Measurements from ENCODE around the gene ATG9B.

The ATG9B gene

GRCh38 chr7:150998341-150998740, 26.0 kb downstream of the ATG9B start:
- DNase-seq, result no peak

GRCh38 chr7:150997817-150998216, 26.5 kb downstream of the ATG9B start:
- DNase-seq, result no peak

- no peak for DNase-seq
These were observed 27.2 kb downstream of the ATG9B start for GRCh38 chr7:150997075-150997511.

GRCh38 chr7:150996376-150997074, 27.8 kb downstream of the ATG9B start:
- no peak for DNase-seq

- DNase-seq, result no peak
These were observed 29.3 kb downstream of the ATG9B start for GRCh38 chr7:150994838-150995510.

- no peak for DNase-seq
These were observed 30.0 kb downstream of the ATG9B start for GRCh38 chr7:150994141-150994837.

GRCh38 chr7:150993511-150993910, 30.8 kb downstream of the ATG9B start:
- no peak for DNase-seq

GRCh38 chr7:150992833-150993302, 31.4 kb downstream of the ATG9B start:
- DNase-seq, result peak in 2 of 3 experiments; percentile 22 to 61

- no peak for DNase-seq
These were observed 32.1 kb downstream of the ATG9B start for GRCh38 chr7:150992051-150992640.

GRCh38 chr7:150990416-150991186, 33.7 kb downstream of the ATG9B start, which contains the start of gene NOS3:
Gene NOS3, plus strand, starts transcription at chr7:150991017. Its CDS starts 2,787 bp downstream, at chr7:150993804.
- DNase-seq, result no peak

GRCh38 chr7:150989456-150989855, 34.8 kb downstream of the ATG9B start:
- no peak for DNase-seq

- DNase-seq, result peak; percentile 66 to 95 (median 89)
These were observed 35.8 kb downstream of the ATG9B start for GRCh38 chr7:150988230-150989226.

- no peak for DNase-seq
These were observed 37.7 kb downstream of the ATG9B start for GRCh38 chr7:150986556-150986955.

- DNase-seq, result peak; percentile 57 to 83 (median 80)
These were observed 38.2 kb downstream of the ATG9B start for GRCh38 chr7:150986099-150986512.

GRCh38 chr7:150983893-150984368, 40.4 kb downstream of the ATG9B start:
- DNase-seq, result no peak

- no peak for DNase-seq
These were observed 41.9 kb downstream of the ATG9B start for GRCh38 chr7:150982351-150982750.

- no peak for DNase-seq
These were observed 42.6 kb downstream of the ATG9B start for GRCh38 chr7:150981644-150982043.

- peak; percentile 29 to 62 (median 61) for DNase-seq
These were observed 43.6 kb downstream of the ATG9B start for GRCh38 chr7:150980663-150981062.

- DNase-seq, result peak in 1 of 3 experiments; percentile 78
These were observed 44.4 kb downstream of the ATG9B start for GRCh38 chr7:150979713-150980390.

GRCh38 chr7:150978126-150978789, 46.0 kb downstream of the ATG9B start, which contains the start of gene KCNH2:
Gene KCNH2, minus strand, starts transcription at chr7:150978321. Its CDS starts 408 bp downstream, at chr7:150977913.
- DNase-seq, result peak; percentile 92 to 97 (median 95)

Measured in NCI-H1417 (cell line).